Neural cell (in vitro differentiated cells): ENCODE results near the gene ADAMTS14. TPM values are rescaled to one million over a fixed set of nuclear protein-coding genes. Genes with fewer than 3 reads are reported as not detected.

ENCODE experiments used
- H2AFZ ChIP-seq: fragments of 200-600, 300-800 bp; sonication (generic), shearing (Covaris generic); 2 replicates; pipeline ENCODE4 v1.6.0; 2014; ENCODE audit warnings: low read depth, mild to moderate bottlenecking, antibody characterized with exemption, low read length, moderate library complexity
- H3F3A ChIP-seq: fragments of 200-600 bp; shearing (Covaris generic); 2 replicates; pipeline ENCODE4 v1.6.1; 2016; ENCODE audit warnings: mild to moderate bottlenecking, moderate library complexity, mixed read lengths, antibody characterized with exemption, low read length; ENCODE audit not compliant: insufficient read depth, poor library complexity, severe bottlenecking
- H3K27ac ChIP-seq: fragments of 200-600, 300-800 bp; sonication (generic), shearing (Covaris generic); 2 replicates; pipeline ENCODE4 v1.5.1; 2014; ENCODE audit warnings: mild to moderate bottlenecking, low read length, moderate library complexity
- H3K27me3 ChIP-seq: fragments of 300-800, 200-600 bp; sonication (generic), shearing (Covaris generic); 2 replicates; pipeline ENCODE4 v1.6.0; 2014; ENCODE audit warnings: mild to moderate bottlenecking, low read depth, low read length, moderate library complexity; ENCODE audit not compliant: insufficient read depth
- H3K36me3 ChIP-seq: fragments of 300-800, 200-600 bp; sonication (generic), shearing (Covaris generic); 2 replicates; pipeline ENCODE4 v1.5.1; 2014; ENCODE audit warnings: mild to moderate bottlenecking, antibody characterized with exemption, low read length, moderate library complexity; ENCODE audit not compliant: insufficient read depth
- H3K4me2 ChIP-seq: fragments of 300-800, 200-600 bp; sonication (generic), shearing (Covaris generic); 2 replicates; pipeline ENCODE4 v1.6.0; 2014; ENCODE audit warnings: mild to moderate bottlenecking, low read length
- H3K4me3 ChIP-seq: fragments of 300-800, 200-600 bp; sonication (generic), shearing (Covaris generic); 2 replicates; pipeline ENCODE4 v1.5.1; 2014; ENCODE audit warnings: mild to moderate bottlenecking, low read length, moderate library complexity
- H3K79me2 ChIP-seq: fragments of 200-600 bp; shearing (Covaris generic); replicated peaks from 2 replicates; pipeline ENCODE4 v1.6.0; 2014; ENCODE audit warnings: mild to moderate bottlenecking, low read length, moderate library complexity; ENCODE audit not compliant: insufficient read depth
- H3K9ac ChIP-seq: fragments of 300-800, 200-600 bp; sonication (generic), shearing (Covaris generic); 2 replicates; pipeline ENCODE4 v1.6.1; 2016; ENCODE audit warnings: mild to moderate bottlenecking, low read length, mixed read lengths
- H3K9me2 ChIP-seq: fragments of 200-600 bp; shearing (Covaris generic); 2 replicates; pipeline ENCODE4 v1.6.1; 2016; ENCODE audit warnings: mild to moderate bottlenecking, low read length, mixed read lengths; ENCODE audit not compliant: insufficient read depth
- H3K9me3 ChIP-seq: fragments of 200-600, 300-800 bp; sonication (generic), shearing (Covaris generic); 2 replicates; pipeline ENCODE4 v1.6.1; 2016; ENCODE audit warnings: mild to moderate bottlenecking, mixed run types, low read length, moderate library complexity, mixed read lengths
- H4K20me1 ChIP-seq: fragments of 200-600 bp; shearing (Covaris generic); 2 replicates; pipeline ENCODE4 v1.6.1; 2016; ENCODE audit warnings: mild to moderate bottlenecking, mixed run types; ENCODE audit not compliant: insufficient read depth
- EP300 ChIP-seq: fragments of 450-650 bp; conservative IDR thresholded peaks from 2 replicates; pipeline ENCODE4 v1.6.1; 2014; ENCODE audit warnings: antibody characterized with exemption, mild to moderate bottlenecking, moderate library complexity; ENCODE audit not compliant: poor library complexity, severe bottlenecking
- EZH2 ChIP-seq: fragments of 200-600, 300-800 bp; shearing (Covaris generic), sonication (generic); IDR thresholded peaks from 2 replicates; pipeline ENCODE4 v1.6.1; 2014; ENCODE audit warnings: antibody characterized with exemption, low read length, borderline replicate concordance, mild to moderate bottlenecking; ENCODE audit not compliant: insufficient read depth, poor library complexity, severe bottlenecking
- MXI1 ChIP-seq: fragments of 450-650 bp; conservative IDR thresholded peaks from 2 replicates; pipeline ENCODE4 v1.6.1; 2014; ENCODE audit warnings: antibody characterized with exemption, mild to moderate bottlenecking; ENCODE audit not compliant: poor library complexity, severe bottlenecking
- POLR2AphosphoS5 ChIP-seq: IDR thresholded peaks from 2 replicates; pipeline ENCODE4 v1.6.1; 2012
- RAD21 ChIP-seq: fragments of 450-650 bp; conservative IDR thresholded peaks from 2 replicates; pipeline ENCODE4 v1.6.1; 2014; ENCODE audit warnings: antibody characterized with exemption, mild to moderate bottlenecking, moderate library complexity
- SMC3 ChIP-seq: fragments of 450-650 bp; conservative IDR thresholded peaks from 2 replicates; pipeline ENCODE4 v1.6.1; 2014; ENCODE audit warnings: antibody characterized with exemption, mild to moderate bottlenecking, moderate library complexity; ENCODE audit not compliant: poor library complexity
- TAF1 ChIP-seq: IDR thresholded peaks from 2 replicates; pipeline ENCODE4 v1.6.1; 2012; ENCODE audit warnings: low read depth
- polyA plus RNA-seq: library from polyadenylated mRNA; depleted of rRNA; stranded (reverse); fragments of >200 nt; gene quantifications from 2 replicates; pipeline ENCODE4 v1.2.3, GENCODE V29; 2014
- TF ChIP-seq, protein P1 (sequence below): fragments of 450-650 bp; IDR thresholded peaks from 2 replicates; pipeline ENCODE4 v1.5.1; 2014; ENCODE audit warnings: antibody characterized with exemption, mild to moderate bottlenecking, moderate library complexity; ENCODE audit not compliant: poor library complexity, severe bottlenecking
- TF ChIP-seq, protein P2 (sequence below): IDR thresholded peaks from 2 replicates; pipeline ENCODE4 v1.6.1; 2012; ENCODE audit warnings: borderline replicate concordance

The ADAMTS14 gene
- polyA plus RNA-seq, 1 donor from 2014 or later: 0.04 TPM

DNA sequence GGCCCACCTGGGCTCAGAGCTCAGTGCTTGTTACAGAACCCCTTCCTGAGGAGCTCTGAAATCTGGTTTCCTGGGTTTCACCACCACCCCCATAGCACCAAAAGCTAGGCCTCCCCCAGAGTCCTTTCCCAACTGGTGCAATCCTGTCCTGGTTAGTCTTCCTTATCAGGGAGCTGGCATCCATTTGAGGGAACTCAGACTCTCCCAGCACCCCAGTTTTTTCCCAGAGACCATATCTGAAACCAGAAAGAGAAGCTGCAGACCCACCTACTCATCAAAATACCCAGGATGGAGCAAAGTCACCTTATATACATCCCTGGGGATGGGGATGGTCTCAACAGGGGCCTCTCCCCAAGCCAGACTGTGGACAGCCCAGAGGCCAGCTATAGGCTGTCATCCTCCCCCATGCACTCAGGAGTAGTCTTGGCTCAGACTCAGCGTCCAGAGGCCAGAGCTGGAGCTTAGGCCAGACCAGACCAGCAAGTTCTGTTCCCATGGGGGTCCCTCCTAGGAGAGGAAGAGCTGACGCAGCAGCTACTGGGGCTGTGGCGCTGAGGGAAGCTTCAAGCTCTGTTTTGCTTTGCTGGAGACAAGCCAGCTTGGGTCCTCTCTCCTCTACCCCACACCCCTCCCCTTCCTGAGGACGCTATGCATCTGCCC is 109.9 kb downstream of the ADAMTS14 start:
- no peak overlapping the region for H3K9ac ChIP-seq
- no peaks in the 10 kb centered on the region for H3K9me2 ChIP-seq

DNA sequence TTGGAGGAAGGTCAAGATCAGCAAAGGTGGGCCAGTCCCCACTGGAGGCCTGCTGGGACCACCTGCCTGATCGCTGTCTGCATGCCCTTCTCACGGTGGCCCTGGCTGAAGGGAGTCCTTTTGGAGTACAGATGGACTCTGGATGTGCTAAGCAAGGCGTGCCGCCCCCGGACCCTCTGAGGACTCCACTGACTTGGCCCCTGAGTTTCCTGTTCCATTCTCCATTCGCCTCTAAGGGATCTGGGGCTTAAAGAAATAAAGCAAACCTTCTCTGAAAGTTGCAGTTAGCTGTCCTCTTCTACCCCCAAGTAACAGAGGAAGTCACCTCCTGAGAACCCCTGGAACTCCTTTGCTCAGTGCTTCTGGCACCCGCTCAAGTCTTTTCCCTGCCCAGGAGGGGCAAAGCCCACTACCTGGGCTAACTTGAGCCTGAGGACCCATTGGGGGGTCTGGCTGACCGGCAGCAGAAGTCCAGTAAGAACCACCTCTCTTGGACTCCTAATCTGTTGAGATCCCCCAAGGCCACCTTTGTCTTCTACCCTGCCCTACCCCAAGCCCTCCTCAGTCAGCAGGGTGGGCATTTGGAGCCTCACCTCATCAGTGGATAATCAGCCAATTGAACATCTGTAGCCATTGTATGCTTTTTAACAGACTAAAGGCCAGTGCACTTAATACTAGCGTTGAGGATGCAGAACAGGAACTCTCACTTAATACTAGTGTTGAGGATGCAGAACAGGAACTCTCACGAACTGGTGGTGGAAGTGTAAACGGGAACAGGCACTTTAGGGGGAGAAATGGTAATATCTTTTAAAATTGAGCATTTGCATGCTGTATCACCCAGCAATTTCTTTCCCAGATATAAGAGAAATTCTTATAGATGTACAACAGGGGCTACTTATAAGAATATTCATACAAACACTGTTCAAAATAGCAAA is 110.7 kb downstream of the ADAMTS14 start:
- Histone ChIP-seq H3K27me3 (no peaks in the 10 kb centered on the region), H3K79me2 (no peaks in the 10 kb centered on the region), H3K9ac (no peak overlapping the region), H3K4me3 (no peak overlapping the region), H4K20me1 (no peaks in the 10 kb centered on the region), H3K27ac (no peak overlapping the region), H3K9me3 (no peaks in the 10 kb centered on the region), H2AFZ (no peak overlapping the region), H3K36me3 (no peaks in the 10 kb centered on the region), H3F3A (no peaks in the 10 kb centered on the region), H3K4me2 (no peak overlapping the region), H3K9me2 (no peaks in the 10 kb centered on the region)
- TF ChIP-seq MXI1: no peak
- no peak for TF ChIP-seq POLR2AphosphoS5
- TF ChIP-seq, protein P1, sequence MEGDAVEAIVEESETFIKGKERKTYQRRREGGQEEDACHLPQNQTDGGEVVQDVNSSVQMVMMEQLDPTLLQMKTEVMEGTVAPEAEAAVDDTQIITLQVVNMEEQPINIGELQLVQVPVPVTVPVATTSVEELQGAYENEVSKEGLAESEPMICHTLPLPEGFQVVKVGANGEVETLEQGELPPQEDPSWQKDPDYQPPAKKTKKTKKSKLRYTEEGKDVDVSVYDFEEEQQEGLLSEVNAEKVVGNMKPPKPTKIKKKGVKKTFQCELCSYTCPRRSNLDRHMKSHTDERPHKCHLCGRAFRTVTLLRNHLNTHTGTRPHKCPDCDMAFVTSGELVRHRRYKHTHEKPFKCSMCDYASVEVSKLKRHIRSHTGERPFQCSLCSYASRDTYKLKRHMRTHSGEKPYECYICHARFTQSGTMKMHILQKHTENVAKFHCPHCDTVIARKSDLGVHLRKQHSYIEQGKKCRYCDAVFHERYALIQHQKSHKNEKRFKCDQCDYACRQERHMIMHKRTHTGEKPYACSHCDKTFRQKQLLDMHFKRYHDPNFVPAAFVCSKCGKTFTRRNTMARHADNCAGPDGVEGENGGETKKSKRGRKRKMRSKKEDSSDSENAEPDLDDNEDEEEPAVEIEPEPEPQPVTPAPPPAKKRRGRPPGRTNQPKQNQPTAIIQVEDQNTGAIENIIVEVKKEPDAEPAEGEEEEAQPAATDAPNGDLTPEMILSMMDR: no peak

More for the DNA sequence above, 109.9 kb downstream of the ADAMTS14 start:
- Histone ChIP-seq H3K36me3 (no peaks in the 10 kb centered on the region), H3K9me3 (no peaks in the 10 kb centered on the region), H3K4me2 (no peak overlapping the region), H3K27ac (no peak overlapping the region), H3K27me3 (no peaks in the 10 kb centered on the region), H2AFZ (no peak overlapping the region), H3K4me3 (no peak overlapping the region), H3K79me2 (no peaks in the 10 kb centered on the region), H3F3A (no peaks in the 10 kb centered on the region), H4K20me1 (no peaks in the 10 kb centered on the region)
- TF ChIP-seq MXI1 (no peak), SMC3 (no peak), EZH2 (no peak), RAD21 (no peak)

DNA sequence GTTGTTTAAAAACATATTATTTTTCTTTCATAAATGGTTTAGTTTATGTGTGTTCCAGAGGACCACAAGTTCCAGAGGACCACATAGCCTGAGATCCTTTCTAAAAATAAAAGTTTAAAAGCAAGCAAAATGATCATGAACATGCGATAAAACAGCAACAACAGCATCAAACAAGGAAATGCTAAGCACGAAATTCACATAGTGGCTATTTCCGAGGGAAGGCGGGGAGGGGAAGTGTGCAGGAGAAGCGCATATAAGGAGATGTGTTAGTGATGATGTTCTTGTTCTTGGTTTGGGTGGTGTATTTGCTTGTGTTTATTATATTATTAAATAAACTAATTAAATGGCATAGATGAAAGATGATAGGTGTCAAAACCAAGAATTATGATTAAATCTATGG is 111.7 kb downstream of the ADAMTS14 start:
- Histone ChIP-seq H3K27me3 (no peaks in the 10 kb centered on the region), H3K9me2 (no peaks in the 10 kb centered on the region), H3K36me3 (no peaks in the 10 kb centered on the region), H3K9me3 (no peaks in the 10 kb centered on the region), H3K79me2 (no peaks in the 10 kb centered on the region), H3K4me2 (no peak overlapping the region), H3K27ac (no peak overlapping the region), H2AFZ (no peak overlapping the region), H3F3A (no peaks in the 10 kb centered on the region), H3K4me3 (no peak overlapping the region), H4K20me1 (no peaks in the 10 kb centered on the region), H3K9ac (no peak overlapping the region)
- TF ChIP-seq, protein P1: no peak
- no peak for TF ChIP-seq RAD21
- no peak for TF ChIP-seq SMC3
- no peak for TF ChIP-seq EZH2
- TF ChIP-seq EP300: no peak
- TF ChIP-seq TAF1: no peak
- TF ChIP-seq POLR2AphosphoS5: no peak
- TF ChIP-seq MXI1: no peak
- TF ChIP-seq, protein P2, sequence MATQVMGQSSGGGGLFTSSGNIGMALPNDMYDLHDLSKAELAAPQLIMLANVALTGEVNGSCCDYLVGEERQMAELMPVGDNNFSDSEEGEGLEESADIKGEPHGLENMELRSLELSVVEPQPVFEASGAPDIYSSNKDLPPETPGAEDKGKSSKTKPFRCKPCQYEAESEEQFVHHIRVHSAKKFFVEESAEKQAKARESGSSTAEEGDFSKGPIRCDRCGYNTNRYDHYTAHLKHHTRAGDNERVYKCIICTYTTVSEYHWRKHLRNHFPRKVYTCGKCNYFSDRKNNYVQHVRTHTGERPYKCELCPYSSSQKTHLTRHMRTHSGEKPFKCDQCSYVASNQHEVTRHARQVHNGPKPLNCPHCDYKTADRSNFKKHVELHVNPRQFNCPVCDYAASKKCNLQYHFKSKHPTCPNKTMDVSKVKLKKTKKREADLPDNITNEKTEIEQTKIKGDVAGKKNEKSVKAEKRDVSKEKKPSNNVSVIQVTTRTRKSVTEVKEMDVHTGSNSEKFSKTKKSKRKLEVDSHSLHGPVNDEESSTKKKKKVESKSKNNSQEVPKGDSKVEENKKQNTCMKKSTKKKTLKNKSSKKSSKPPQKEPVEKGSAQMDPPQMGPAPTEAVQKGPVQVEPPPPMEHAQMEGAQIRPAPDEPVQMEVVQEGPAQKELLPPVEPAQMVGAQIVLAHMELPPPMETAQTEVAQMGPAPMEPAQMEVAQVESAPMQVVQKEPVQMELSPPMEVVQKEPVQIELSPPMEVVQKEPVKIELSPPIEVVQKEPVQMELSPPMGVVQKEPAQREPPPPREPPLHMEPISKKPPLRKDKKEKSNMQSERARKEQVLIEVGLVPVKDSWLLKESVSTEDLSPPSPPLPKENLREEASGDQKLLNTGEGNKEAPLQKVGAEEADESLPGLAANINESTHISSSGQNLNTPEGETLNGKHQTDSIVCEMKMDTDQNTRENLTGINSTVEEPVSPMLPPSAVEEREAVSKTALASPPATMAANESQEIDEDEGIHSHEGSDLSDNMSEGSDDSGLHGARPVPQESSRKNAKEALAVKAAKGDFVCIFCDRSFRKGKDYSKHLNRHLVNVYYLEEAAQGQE: no peak
